ENCODE data around the gene IRAK3. TPM values are rescaled to one million over a fixed set of nuclear protein-coding genes. Genes with fewer than 3 reads are reported as not detected.
"Not testable (repeated sequence)": the region's sequence is repeated elsewhere in the genome, so short reads cannot be mapped to it uniquely, and the experiment has no call there.

The IRAK3 gene
- total RNA-seq, 4 donors from 2014 or later = 5.6 to 13.8 (median 6.7) TPM

DNA sequence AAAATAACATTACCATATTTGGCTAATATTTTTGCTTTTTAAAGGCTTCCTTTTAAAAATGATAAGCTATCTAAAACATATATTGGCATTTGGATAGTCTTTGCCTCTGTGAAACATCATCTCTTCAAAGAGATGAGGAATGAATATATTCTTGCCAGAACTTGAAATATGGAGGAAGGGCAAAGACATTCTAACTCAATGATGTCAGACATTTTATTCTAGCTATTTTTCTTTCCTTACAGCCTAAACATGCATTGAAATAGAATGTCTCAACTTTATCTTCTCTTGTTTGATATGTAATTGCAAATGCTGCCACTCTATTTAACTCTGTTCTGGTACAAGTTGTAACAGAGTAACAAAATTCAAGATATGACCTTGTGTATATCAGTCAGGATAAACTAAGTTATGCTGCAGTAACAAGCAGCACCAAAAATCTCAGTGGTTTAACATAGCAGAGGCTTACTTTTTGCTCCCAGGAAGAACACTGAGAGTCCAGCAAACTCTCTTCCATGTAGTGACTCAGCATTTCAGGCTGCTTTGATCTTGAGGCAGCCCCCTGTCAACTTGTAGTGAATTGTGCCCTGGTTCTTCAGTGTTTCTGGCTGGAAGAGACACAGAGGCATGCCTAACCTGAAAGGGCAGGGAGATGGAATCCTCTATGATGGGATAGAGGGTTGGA lies 11.0 kb downstream of the IRAK3 start:
- in situ Hi-C loops (cut with MboI; ENCODE audit: low pct_ligation_motif_present in 1 of 4, low pct_unique_long_range_greater_than_20kb in 1 of 4, low sequenced_read_pairs in 3 of 4) (no loop called here), intact Hi-C loops (cut with DNase I; ENCODE audit: low total_unique reads) (loop anchor here (10.0 kb wide), 1 partner anchor 325 kb away; no protein-coding TSS in a partner anchor)
- Histone ChIP-seq H3K27ac (no peak overlapping the region), H3K27me3 (no peaks in the 10 kb centered on the region), H3K4me3 (no peak overlapping the region), H3K36me3 (no peaks in the 10 kb centered on the region), H3K4me1 (peaks cover 0 to 4% (median 0%) of the 10 kb centered on the region in 4 donors), H3K9me3 (no peaks in the 10 kb centered on the region)
- no peak for DNase-seq
- TF ChIP-seq CTCF (IDR thresholded peaks at IDR 0.05) (no peak), EP300 (IDR thresholded peaks at IDR 0.05; ENCODE audit: low read depth) (no peak), POLR2AphosphoS5 (IDR thresholded peaks at IDR 0.05) (no peak), POLR2A (IDR thresholded peaks at IDR 0.05) (no peak)

DNA sequence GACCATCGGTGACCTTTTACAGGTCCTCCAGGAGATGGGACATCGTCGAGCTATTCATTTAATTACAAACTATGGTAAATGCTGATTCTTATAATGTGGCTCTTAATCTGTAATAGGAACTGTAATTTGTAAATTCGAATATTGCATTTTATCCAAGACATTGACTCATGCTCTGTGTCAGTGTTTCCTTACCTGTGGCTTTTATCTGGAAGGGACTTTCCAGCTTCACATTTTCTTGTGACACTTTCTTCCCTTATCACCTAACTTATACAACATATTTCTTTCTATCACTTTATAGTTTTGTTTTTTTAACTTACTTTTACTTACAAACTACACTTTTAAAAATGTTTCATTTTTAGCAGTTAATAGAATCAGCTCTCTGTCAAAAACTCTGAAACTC lies 14.8 kb downstream of the IRAK3 start:
- TF ChIP-seq POLR2AphosphoS5 (IDR thresholded peaks at IDR 0.05) (no peak), EP300 (IDR thresholded peaks at IDR 0.05; ENCODE audit: low read depth) (no peak)
- no peaks in the 10 kb centered on the region for H3K4me1 ChIP-seq
- intact Hi-C loops (cut with DNase I; ENCODE audit: low total_unique reads) = no loop called here
- H3K27me3 ChIP-seq = no peaks in the 10 kb centered on the region
- no peak overlapping the region for H3K4me3 ChIP-seq
- no peaks in the 10 kb centered on the region for H3K9me3 ChIP-seq
- no peak for DNase-seq
- WGBS, 2 donors (ENCODE audit: low coverage in 1 of 2) = 66 to 76% methylated on average over 4 of the region's 4 CpGs
- in situ Hi-C loops (cut with MboI; ENCODE audit: low pct_ligation_motif_present in 1 of 4, low pct_unique_long_range_greater_than_20kb in 1 of 4, low sequenced_read_pairs in 3 of 4) = no loop called here
- no peaks in the 10 kb centered on the region for H3K36me3 ChIP-seq
- H3K27ac ChIP-seq = no peak overlapping the region

- Histone ChIP-seq H3K4me3 (no peak overlapping the region), H3K27ac (no peak overlapping the region), H3K36me3 (no peaks in the 10 kb centered on the region), H3K27me3 (no peaks in the 10 kb centered on the region), H3K9me3 (no peaks in the 10 kb centered on the region), H3K4me1 (no peaks in the 10 kb centered on the region)
- TF ChIP-seq POLR2AphosphoS5 (IDR thresholded peaks at IDR 0.05) (no peak), CTCF (IDR thresholded peaks at IDR 0.05) (no peak), EP300 (IDR thresholded peaks at IDR 0.05; ENCODE audit: low read depth) (no peak), POLR2A (IDR thresholded peaks at IDR 0.05) (no peak)
- DNase-seq = no peak
- in situ Hi-C loops (cut with MboI; ENCODE audit: low pct_ligation_motif_present in 1 of 4, low pct_unique_long_range_greater_than_20kb in 1 of 4, low sequenced_read_pairs in 3 of 4) (no loop called here), intact Hi-C loops (cut with DNase I; ENCODE audit: low total_unique reads) (no loop called here)
- WGBS, 2 donors (ENCODE audit: low coverage in 1 of 2) = 83 to 89% methylated on average over 1 of the region's 1 CpG
These were observed 17.1 kb downstream of the IRAK3 start for GRCh38 chr12:66206141-66206540.

DNA sequence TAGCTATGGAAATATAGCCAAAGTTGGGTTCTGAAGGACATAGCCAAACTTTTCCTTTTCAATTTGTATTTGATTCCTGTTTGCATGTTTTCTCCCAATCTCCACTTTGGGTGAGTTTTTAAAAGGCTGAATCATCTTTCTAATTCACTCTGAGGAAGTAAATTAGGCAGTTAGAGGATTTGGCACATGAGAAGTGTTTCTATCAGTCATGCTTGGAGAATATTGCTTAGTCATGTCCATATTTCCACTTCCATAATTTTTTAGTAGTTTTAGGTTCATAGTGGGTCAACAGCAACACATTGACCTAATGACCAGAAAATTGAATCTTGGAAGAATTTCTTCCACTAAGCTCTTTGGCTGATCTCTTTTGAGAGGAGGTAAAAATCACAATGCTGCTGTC lies 21.8 kb downstream of the IRAK3 start:
- Histone ChIP-seq H3K27me3 (no peaks in the 10 kb centered on the region), H3K36me3 (no peaks in the 10 kb centered on the region), H3K27ac (no peak overlapping the region), H3K9me3 (no peaks in the 10 kb centered on the region), H3K4me1 (peaks cover 0 to 16% (median 5%) of the 10 kb centered on the region in 4 donors), H3K4me3 (no peak overlapping the region)
- in situ Hi-C loops (cut with MboI; ENCODE audit: low pct_ligation_motif_present in 1 of 4, low pct_unique_long_range_greater_than_20kb in 1 of 4, low sequenced_read_pairs in 3 of 4) (no loop called here), intact Hi-C loops (cut with DNase I; ENCODE audit: low total_unique reads) (no loop called here)
- TF ChIP-seq EP300 (IDR thresholded peaks at IDR 0.05; ENCODE audit: low read depth) (no peak), POLR2AphosphoS5 (IDR thresholded peaks at IDR 0.05) (no peak), CTCF (IDR thresholded peaks at IDR 0.05) (no peak), POLR2A (IDR thresholded peaks at IDR 0.05) (no peak)
- DNase-seq = no peak

DNA sequence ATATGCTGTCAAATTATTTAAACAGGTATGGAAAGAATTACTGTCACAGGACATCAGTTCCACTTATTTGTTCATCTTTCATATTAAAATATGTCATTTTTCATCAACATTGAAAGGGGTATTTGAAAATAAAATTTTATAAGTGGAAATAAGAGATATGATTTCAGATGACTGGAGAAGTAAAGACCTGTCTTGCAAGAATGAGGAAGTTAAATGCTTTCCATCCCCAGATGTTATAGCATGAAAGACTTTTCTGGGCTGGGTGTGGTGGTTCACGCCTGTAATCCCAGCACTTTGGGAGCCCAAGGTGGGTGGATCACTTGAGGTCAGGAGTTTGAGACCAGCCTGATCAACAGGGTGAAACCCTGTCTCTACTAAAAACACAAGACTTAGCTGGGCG lies 22.6 kb downstream of the IRAK3 start:
- DNase-seq; H3K36me3 ChIP-seq; in situ Hi-C loops (cut with MboI; ENCODE audit: low pct_ligation_motif_present in 1 of 4, low pct_unique_long_range_greater_than_20kb in 1 of 4, low sequenced_read_pairs in 3 of 4); H3K27me3 ChIP-seq; H3K9me3 ChIP-seq; intact Hi-C loops (cut with DNase I; ENCODE audit: low total_unique reads); H3K4me3 ChIP-seq; H3K27ac ChIP-seq: not testable (repeated sequence)
- peaks cover 0 to 24% (median 8%) of the 10 kb centered on the region in 4 donors for H3K4me1 ChIP-seq
- WGBS, 2 donors (ENCODE audit: low coverage in 1 of 2) = 67 to 72% methylated on average over 1 to 2 of the region's 2 CpGs

GRCh38 chr12:66213011-66213410 lies 24.0 kb downstream of the IRAK3 start:
- H3K36me3 ChIP-seq; DNase-seq; H3K27ac ChIP-seq; in situ Hi-C loops (cut with MboI; ENCODE audit: low pct_ligation_motif_present in 1 of 4, low pct_unique_long_range_greater_than_20kb in 1 of 4, low sequenced_read_pairs in 3 of 4); H3K27me3 ChIP-seq; H3K9me3 ChIP-seq; H3K4me3 ChIP-seq; intact Hi-C loops (cut with DNase I; ENCODE audit: low total_unique reads): not testable (repeated sequence)
- WGBS, 2 donors (ENCODE audit: low coverage in 1 of 2) = 77% methylated on average over 3 of the region's 3 CpGs; no CpG with 5 or more reads in 1 of the 2 donors
- H3K4me1 ChIP-seq = peaks cover 0 to 32% (median 8%) of the 10 kb centered on the region in 4 donors
